Osteoblast (primary cell): Measurements from ENCODE around the gene CDKN2A. TPM values are rescaled to one million over a fixed set of nuclear protein-coding genes. Genes with fewer than 3 reads are reported as not detected.
A peak's percentile ranks its signal among the peaks of the same experiment; 100 is the strongest.

Experiments used
- DNase-seq: peaks from one replicate; pipeline ENCODE4 v3.0.0; 2011; ENCODE audit warnings: low spot score, mixed read lengths; ENCODE audit not compliant: insufficient read length; ENCODE audit errors: missing footprints
- H2AFZ ChIP-seq: 2 replicates; pipeline ENCODE4 v1.6.0; 2011; ENCODE audit warnings: mild to moderate bottlenecking, low read length
- H3K27ac ChIP-seq: 2 replicates; pipeline ENCODE4 v1.5.1; 2011; ENCODE audit warnings: mild to moderate bottlenecking, low read depth, low read length, moderate library complexity
- H3K27me3 ChIP-seq: 2 replicates; pipeline ENCODE4 v1.6.0; 2012; ENCODE audit warnings: mild to moderate bottlenecking, control low read depth, inconsistent platforms, low read length, moderate library complexity; ENCODE audit not compliant: insufficient read depth
- H3K36me3 ChIP-seq: 2 replicates; pipeline ENCODE4 v1.5.1; 2011; ENCODE audit warnings: mild to moderate bottlenecking, low read length, control low read depth, moderate library complexity; ENCODE audit not compliant: insufficient read depth
- H3K4me1 ChIP-seq: 2 replicates; pipeline ENCODE4 v1.5.1; 2011; ENCODE audit warnings: mild to moderate bottlenecking, low read length, control low read depth, moderate library complexity; ENCODE audit not compliant: insufficient read depth
- H3K4me2 ChIP-seq: 2 replicates; pipeline ENCODE4 v1.6.0; 2011; ENCODE audit warnings: mild to moderate bottlenecking, low read length; ENCODE audit not compliant: insufficient read depth
- H3K4me3 ChIP-seq: fragments of 200-600 bp; sonication (generic); 3 replicates; pipeline ENCODE4 v1.5.1; 2012; ENCODE audit warnings: mild to moderate bottlenecking, low read length, inconsistent platforms; ENCODE audit not compliant: insufficient read depth
- H3K79me2 ChIP-seq: 2 replicates; pipeline ENCODE4 v1.6.0; 2012; ENCODE audit warnings: mild to moderate bottlenecking, low read length, control low read depth, inconsistent platforms; ENCODE audit not compliant: insufficient read depth
- H3K9me3 ChIP-seq: 2 replicates; pipeline ENCODE4 v1.5.1; 2011; ENCODE audit warnings: low read depth, low read length, control low read depth
- H4K20me1 ChIP-seq: 2 replicates; pipeline ENCODE4 v1.6.0; 2012; ENCODE audit warnings: mild to moderate bottlenecking, low read length, control low read depth; ENCODE audit not compliant: insufficient read depth
- CTCF ChIP-seq: IDR thresholded peaks from 2 replicates; pipeline ENCODE4 v1.5.1; 2011; ENCODE audit warnings: mild to moderate bottlenecking, low read depth, low read length, moderate library complexity; ENCODE audit errors: extremely low read depth
- total RNA-seq: library from RNA; depleted of rRNA; stranded (reverse); fragments of >200 nt; gene quantifications from 2 replicates; pipeline ENCODE4 v1.2.3, GENCODE V29; 2012

CDKN2A gene
- total RNA-seq, 1 donor = 37.6 TPM

- no peak for TF ChIP-seq CTCF
- no peak overlapping the region for H2AFZ ChIP-seq
- peaks cover 18% of the 10 kb centered on the region for H3K4me1 ChIP-seq
- H3K27ac ChIP-seq = no peak overlapping the region
- no peak overlapping the region for H3K4me2 ChIP-seq
- no peaks in the 10 kb centered on the region for H3K79me2 ChIP-seq
- no peaks in the 10 kb centered on the region for H4K20me1 ChIP-seq
- no peaks in the 10 kb centered on the region for H3K36me3 ChIP-seq
- H3K27me3 ChIP-seq = no peaks in the 10 kb centered on the region
- no peaks in the 10 kb centered on the region for H3K9me3 ChIP-seq
- DNase-seq = no peak
- H3K4me3 ChIP-seq = no peak overlapping the region
Observed at GRCh38 chr9:21936161-21936560, 58.0 kb downstream of the CDKN2A start.

GRCh38 chr9:21935631-21936030, 58.6 kb downstream of the CDKN2A start:
- Histone ChIP-seq H3K27me3 (no peaks in the 10 kb centered on the region), H3K4me2 (no peak overlapping the region), H2AFZ (no peak overlapping the region), H3K9me3 (no peaks in the 10 kb centered on the region), H4K20me1 (no peaks in the 10 kb centered on the region), H3K36me3 (no peaks in the 10 kb centered on the region), H3K4me3 (no peak overlapping the region), H3K4me1 (peaks cover 19% of the 10 kb centered on the region), H3K79me2 (no peaks in the 10 kb centered on the region), H3K27ac (no peak overlapping the region)
- DNase-seq = no peak
- TF ChIP-seq CTCF = no peak

- Histone ChIP-seq H2AFZ (peak overlapping the region; percentile 22), H3K9me3 (no peaks in the 10 kb centered on the region), H3K36me3 (no peaks in the 10 kb centered on the region), H4K20me1 (no peaks in the 10 kb centered on the region), H3K27me3 (no peaks in the 10 kb centered on the region), H3K4me1 (peaks cover 19% of the 10 kb centered on the region), H3K4me2 (peak overlapping the region; percentile 31), H3K4me3 (no peak overlapping the region), H3K79me2 (no peaks in the 10 kb centered on the region), H3K27ac (peak overlapping the region; percentile 17)
- DNase-seq = peak; percentile 56
- TF ChIP-seq CTCF = no peak
Observed at GRCh38 chr9:21933865-21934264, 60.3 kb downstream of the CDKN2A start.

- Histone ChIP-seq H3K27ac (no peak overlapping the region), H4K20me1 (no peaks in the 10 kb centered on the region), H3K4me1 (peaks cover 19% of the 10 kb centered on the region), H3K79me2 (no peaks in the 10 kb centered on the region), H3K9me3 (no peaks in the 10 kb centered on the region), H3K4me3 (no peak overlapping the region), H3K4me2 (no peak overlapping the region), H3K36me3 (no peaks in the 10 kb centered on the region), H3K27me3 (no peaks in the 10 kb centered on the region), H2AFZ (no peak overlapping the region)
- TF ChIP-seq CTCF = no peak
- no peak for DNase-seq
Observed at GRCh38 chr9:21933281-21933680, 60.9 kb downstream of the CDKN2A start.
